Islet precursor cell (in vitro differentiated cells): ENCODE measurements around the gene ABCA4.
"Not testable (repeated sequence)": the region's sequence is repeated elsewhere in the genome, so short reads cannot be mapped to it uniquely, and the experiment has no call there.

ENCODE experiments used
- DNase-seq: peaks from one replicate; pipeline ENCODE4 v3.0.0-alpha.2; 2018

The ABCA4 gene

DNA sequence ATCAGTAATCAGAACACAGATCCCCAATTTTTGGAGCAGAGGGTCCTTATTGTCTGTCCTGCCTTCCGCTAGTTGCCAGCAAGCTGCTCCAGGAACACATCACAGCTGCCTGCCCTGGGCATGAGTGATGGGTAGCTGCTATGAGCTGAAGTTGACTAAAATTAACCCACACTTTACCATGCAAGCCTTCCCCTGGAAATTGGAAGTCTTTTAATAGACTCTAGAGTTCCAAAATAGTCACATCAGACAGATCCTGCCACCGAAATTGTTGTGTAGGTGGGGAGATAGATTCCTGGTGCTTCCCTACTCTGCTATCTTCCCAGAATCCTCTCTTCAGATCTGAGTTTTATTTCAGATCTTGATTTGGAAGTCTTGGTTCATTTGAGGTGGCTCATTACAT is 148.6 kb downstream of the ABCA4 start:
- DNase-seq = no peak

- DNase-seq = no peak
Measured at GRCh38 chr1:93969887-93970286, 151.1 kb downstream of the ABCA4 start.

GRCh38 chr1:93969371-93969770 is 151.6 kb downstream of the ABCA4 start:
- DNase-seq = no peak

GRCh38 chr1:93967306-93967705 is 153.6 kb downstream of the ABCA4 start:
- no peak for DNase-seq

DNA sequence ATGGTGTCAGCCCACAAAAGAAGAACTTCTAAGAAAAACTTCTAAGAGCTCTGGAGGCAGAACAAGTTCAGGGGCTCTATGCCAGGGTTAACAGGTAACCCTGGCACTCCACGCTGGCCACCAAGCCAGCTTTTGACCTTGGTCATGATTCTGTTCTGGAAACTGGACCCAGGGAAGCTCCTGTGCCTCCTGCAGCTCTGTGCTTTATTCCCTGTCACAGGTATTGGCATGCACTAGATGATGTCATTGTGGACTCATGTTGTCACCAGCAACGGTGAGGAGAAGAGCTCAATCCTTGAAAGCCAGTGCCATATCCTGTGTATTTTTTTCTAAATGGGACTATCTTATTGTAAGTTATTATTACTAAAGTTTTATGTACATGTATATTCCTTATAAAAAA is 155.1 kb downstream of the ABCA4 start:
- no peak for DNase-seq

DNA sequence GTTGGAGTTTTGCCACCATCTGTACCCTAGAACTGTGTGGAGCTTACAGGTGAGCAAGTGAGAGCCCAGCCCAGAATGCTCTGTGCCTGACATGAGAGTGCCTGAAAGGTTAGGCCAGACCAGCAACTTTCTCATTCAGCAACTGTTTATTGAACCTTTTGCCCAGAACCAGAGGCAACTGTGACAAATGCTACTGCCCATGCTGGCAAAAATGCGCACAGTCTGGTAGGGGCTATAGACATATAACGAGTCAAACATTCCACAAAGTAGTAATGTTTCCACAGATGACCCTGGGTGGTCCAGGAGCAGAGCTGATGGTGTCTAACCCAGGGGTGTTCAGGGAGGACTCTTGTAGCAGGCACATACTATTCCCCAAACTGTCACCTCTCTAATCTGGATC is 155.7 kb downstream of the ABCA4 start:
- no peak for DNase-seq

DNA sequence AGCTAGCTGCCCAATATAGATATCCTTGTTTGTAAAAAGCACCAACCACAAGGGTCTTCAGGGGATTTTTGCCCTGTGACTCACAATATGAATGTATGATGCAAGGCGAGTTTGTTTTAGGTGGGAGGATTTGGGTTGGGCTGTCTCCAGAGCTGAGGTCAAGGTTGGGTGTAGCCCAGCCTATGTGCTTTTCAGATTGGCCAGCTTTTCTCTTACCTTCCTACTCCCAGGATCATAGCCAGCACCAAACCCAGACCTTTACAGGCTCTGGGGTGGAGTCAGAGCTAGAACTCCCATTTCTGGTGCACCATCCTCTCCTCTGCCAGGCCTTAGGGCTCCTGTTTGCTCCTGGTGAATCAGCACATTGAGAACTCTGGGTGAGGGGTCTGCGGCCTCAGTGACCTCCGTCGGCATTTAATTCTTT is 156.2 kb downstream of the ABCA4 start:
- DNase-seq = peak; percentile 62

DNA sequence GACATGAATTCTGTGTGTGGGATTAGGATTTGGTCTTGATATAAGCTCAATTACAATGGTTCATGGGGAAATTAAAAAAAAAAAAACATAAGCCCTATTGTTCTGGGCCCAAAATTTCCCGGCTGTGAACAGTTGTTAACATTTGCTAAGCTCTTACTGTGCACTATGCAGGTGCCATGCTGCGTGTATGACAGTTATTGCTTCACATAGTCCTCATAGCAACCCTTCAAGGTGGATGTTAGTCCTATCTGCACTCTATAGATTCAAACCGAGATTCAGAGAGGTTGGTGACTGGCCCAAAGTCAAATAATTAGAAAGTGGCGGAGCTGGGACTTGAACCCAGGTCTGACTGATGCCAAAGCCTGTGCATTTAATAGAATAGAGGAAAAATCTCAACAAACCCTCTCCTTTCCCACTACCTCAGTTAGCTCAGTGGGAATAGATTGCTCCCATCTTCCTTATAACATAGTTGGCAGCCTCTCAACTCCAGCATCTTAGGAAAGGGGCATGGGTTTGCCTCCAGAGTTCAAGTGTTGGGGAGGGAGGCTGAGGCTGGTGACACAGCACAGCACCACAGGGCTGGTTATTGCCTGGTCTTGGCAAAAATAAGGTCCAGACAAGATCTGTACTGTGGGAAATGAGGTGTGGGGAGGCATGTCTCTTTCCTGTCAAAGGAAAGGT is 156.7 kb downstream of the ABCA4 start:
- DNase-seq = no peak

DNA sequence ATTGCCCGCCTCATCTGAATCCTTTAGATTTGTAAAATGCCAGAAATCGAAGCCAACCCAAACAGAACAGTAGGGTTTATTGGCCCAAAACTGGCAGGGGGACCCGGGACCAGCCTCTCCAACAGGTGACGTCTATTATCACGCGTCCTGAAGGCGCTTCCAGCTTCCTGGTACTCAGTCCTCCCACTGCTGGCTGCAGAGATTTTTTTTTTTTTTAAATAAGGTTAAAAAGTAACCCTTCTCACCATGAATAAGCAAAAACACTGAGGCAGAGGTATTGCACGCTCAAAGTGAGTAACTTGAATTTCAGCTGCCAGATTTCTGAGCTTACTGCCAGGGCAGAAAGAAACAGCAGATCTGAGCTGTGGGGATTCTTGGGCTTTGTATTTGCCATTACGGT is 157.4 kb downstream of the ABCA4 start:
- DNase-seq = no peak

DNA sequence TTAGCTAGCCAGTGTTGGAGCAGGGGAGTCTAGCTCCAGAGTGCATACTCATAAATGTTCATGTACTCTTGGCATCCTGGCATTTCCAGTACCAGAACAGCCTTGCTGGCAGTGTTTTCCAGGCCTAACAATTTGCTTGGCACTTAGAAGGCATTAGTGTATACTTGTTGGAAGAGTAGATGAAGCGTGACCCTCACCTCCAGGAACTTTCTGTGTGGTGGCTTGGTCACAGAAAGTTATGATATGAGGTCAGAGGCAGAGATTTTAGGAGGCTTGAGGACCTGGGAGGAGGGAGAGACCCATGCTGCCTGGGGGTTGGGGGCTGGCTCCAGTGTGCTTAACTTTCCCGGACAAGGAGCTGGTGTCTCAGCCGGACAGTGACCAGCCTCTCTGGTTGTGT is 159.0 kb downstream of the ABCA4 start:
- DNase-seq = no peak

GRCh38 chr1:93961443-93961842 is 159.5 kb downstream of the ABCA4 start:
- no peak for DNase-seq

- DNase-seq = no peak
Measured at GRCh38 chr1:93960641-93961147, 160.3 kb downstream of the ABCA4 start.

- DNase-seq = no peak
Measured at GRCh38 chr1:93959413-93959812, 161.5 kb downstream of the ABCA4 start.

- no peak for DNase-seq
Measured at GRCh38 chr1:93958726-93959100, 162.2 kb downstream of the ABCA4 start.

DNA sequence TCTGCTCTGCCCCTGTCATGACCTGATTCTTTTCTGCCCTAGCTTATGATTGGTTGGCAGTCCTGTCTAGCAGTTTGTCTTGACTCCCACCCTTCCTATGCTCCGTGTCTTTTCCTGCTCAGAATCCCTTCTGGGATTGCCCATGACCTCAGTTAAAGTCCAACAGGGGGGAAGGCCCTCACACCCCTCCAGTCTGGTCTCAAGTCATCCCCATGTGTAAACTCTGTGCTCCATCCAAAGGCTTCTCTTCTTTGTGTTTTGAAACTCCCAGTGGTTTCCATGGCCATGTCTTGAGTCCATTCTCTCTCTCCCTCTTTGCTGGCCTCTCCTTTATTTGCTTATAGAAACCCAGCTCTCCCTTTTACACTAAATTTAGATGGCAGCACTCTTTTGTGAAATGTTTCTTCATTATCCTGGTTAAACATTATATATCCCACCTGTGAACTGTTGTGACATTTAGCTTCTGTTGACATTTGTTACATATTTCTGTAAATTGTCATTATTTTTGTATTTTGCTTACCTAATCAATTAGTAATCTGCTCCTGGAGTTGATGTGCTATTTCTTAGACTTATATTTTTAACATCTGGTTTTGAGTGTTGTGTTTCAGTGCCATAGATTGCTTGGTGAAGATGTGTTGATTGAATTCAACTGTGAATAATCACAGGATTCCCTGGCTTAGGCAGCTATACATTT is 162.8 kb downstream of the ABCA4 start:
- DNase-seq = no peak

GRCh38 chr1:93955765-93956164 is 165.2 kb downstream of the ABCA4 start:
- DNase-seq = no peak

DNA sequence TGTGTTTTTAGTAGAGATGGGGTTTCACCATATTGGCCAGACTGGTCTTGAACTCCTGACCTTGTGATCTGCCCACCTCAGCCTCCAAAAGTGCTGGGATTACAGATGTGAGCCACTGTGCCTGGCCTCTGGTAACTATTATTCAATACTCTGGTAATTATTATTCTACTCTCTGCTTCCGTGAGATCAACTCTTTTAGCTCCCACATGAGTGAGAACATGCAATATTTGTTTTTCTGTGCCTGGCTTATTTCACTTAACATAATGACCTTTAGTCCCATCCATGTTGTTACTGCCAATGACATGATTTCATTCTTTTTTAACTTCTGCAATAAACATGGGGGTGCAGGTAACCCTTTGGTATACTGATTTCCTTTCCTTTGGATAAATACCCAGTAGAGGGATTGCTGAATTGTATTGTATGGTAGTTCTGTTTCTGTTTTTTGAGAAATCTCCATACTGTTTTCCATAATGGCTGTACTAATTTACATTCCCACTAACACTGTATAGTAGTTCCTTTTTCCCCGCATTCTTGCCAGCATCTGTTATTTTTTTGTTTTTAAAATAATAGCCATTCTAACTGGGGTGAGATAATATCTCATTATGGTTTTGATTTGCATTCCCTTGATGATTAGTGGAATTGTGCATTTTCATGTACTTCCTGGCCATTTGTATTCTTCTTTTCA is 173.8 kb downstream of the ABCA4 start:
- not testable (repeated sequence) for DNase-seq
